ENCODE measurements around the gene DLX6.
A peak's percentile ranks its signal among the peaks of the same experiment; 100 is the strongest.

Gene DLX6

DNA sequence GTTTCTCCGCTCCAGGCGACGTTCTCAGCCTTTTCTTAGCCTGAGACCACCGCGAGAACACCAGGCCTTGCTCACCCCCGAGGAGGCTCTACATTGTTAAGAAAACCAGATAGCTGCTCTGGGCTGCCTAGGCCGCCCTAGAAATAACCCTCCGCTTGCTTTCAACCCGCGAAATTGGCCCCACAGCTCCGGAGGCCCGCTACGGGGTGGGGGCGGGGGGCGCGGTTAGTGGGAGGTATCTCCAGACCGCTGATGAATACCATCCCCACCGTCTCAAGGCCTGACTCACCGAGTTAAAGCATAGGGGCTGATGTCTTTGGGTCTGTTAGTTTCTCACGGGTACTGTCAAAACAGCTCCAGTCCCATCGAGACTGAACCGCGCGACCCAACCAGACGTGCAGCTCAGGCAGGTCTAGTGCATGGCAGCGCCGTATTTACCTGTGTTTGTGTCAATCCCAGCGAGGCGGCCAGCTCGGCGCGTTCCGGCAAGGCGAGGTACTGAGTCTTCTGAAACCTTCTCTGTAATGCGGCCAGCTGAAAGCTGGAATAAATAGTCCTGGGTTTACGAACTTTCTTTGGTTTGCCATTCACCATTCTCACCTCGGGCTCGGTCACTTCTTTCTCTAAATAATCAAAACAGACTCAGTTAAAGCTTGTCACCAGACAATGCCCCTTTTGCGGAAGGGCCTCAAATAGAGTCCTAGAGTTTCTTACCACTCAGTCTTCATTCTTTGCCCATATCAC, 16.6 kb downstream of the DLX6 start:
- TF ChIP-seq, protein P1, sequence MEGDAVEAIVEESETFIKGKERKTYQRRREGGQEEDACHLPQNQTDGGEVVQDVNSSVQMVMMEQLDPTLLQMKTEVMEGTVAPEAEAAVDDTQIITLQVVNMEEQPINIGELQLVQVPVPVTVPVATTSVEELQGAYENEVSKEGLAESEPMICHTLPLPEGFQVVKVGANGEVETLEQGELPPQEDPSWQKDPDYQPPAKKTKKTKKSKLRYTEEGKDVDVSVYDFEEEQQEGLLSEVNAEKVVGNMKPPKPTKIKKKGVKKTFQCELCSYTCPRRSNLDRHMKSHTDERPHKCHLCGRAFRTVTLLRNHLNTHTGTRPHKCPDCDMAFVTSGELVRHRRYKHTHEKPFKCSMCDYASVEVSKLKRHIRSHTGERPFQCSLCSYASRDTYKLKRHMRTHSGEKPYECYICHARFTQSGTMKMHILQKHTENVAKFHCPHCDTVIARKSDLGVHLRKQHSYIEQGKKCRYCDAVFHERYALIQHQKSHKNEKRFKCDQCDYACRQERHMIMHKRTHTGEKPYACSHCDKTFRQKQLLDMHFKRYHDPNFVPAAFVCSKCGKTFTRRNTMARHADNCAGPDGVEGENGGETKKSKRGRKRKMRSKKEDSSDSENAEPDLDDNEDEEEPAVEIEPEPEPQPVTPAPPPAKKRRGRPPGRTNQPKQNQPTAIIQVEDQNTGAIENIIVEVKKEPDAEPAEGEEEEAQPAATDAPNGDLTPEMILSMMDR (IDR thresholded peaks at IDR 0.05; ENCODE audit: low read depth, low read length), result no peak
- no peak overlapping the region for H3K4me3 ChIP-seq (ENCODE audit: low read depth, low read length)
- no peaks in the 10 kb centered on the region for H3K27me3 ChIP-seq (ENCODE audit: insufficient read depth, low read depth, severe bottlenecking)
- H3K9me3 ChIP-seq (ENCODE audit: severe bottlenecking), result no peaks in the 10 kb centered on the region
- no peak overlapping the region for H3K27ac ChIP-seq
- peaks cover 3% of the 10 kb centered on the region; the same call in 1 of the 2 replicates for H3K36me3 ChIP-seq
- no peak for DNase-seq

DNA sequence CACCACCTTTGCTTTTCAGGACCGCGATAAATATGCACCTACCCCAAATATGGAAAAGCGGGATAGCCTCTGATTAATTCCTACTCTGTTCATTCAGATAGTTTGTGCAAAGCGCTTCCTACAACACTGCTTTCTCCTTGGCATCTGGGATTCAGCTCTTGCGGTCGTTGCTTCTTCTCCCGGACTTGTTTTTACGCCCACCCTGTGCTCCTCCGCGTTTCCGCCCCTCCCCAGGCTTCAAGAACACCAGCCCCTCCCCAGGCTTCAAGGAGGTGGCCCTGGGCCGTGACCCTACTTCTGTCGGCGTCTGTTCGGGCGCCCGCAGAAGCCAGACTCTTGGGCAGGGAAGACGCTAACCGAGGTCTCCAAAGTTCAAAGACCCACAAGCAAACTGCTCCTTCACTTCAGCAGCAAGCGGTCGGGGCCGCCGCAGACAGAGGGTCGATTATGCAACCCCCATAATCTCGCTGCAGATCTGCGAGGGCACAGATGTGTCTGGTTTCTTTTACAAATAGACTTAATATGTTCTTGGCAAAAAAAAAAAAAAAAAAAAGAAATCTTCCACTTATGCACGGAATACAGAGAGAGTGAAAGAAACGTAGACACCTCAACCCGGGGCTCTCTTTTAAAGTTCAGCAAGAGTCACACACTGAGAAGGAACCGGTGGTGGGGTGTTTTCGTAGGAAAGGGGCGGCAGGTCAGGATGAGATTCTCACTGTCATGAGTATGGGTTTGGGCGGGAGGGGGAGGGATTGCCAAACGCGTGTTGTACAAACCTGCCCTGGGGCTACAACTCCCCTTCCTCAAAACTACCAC, 17.3 kb downstream of the DLX6 start:
- Histone ChIP-seq H3K27me3 (ENCODE audit: insufficient read depth, low read depth, severe bottlenecking) (no peaks in the 10 kb centered on the region), H3K27ac (no peak overlapping the region), H3K9me3 (ENCODE audit: severe bottlenecking) (no peaks in the 10 kb centered on the region), H3K36me3 (peaks cover 3% of the 10 kb centered on the region; the same call in 1 of the 2 replicates), H3K4me3 (ENCODE audit: low read depth, low read length) (no peak overlapping the region)
- DNase-seq, result no peak
- TF ChIP-seq, protein P1 (IDR thresholded peaks at IDR 0.05; ENCODE audit: low read depth, low read length), result no peak

DNA sequence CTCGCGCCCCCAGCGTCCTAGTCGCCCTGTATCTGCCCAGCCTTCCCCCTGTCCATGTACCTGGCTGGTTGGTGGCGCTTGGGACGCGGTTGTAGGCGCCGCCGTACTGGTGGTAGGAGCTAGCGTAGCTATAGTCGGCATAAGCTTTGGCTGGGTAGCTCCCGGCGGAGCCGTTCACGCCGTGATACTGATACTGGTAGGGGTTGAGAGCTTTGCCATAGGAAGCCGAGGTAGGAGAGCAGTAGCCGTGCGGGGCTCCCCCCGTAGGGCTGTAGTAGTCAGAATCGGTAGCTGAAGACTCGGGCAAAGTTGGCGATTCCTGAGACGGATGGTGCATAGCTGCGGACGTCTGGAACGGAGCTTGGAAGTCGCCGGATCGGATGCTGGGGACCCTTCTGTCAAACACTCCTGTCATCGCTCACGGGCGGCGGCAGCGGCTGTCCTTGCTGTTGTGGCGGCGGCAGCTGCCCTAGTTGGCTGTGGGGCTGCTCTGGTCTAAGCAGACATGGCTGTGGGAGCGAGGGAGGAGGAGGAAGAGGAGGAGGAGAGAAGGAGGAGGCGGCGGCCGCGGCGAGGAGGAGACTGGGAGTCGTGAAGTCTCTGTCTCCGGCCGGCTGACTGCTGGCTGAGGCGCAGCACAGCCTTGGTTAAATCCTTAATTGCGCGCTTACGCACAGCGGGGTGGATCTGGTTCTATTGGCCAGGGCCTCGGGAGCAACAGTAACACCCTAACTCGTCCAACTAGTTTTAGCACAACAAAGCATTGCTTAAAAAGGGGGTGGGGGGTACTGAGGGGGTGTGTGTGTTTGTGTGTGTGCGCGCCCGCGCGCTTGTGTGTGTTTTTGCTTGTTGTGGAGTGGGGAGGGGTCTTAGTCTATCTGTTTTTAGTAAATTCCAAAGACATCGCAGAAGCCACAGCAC, 19.1 kb downstream of the DLX6 start, which contains the start of gene DLX5:
DLX5 (minus strand) TSS at position 623 of the 921 bp plus-strand sequence; CDS start at position 415, 208 bp downstream.
- H3K27ac ChIP-seq, result no peak within 1 kb of the TSS
- H3K4me3 ChIP-seq (ENCODE audit: low read depth, low read length), result peak within 1 kb of the TSS; percentile 81
- H3K36me3 ChIP-seq, result peaks cover 3% of the 10 kb centered on the region; the same call in 1 of the 2 replicates
- peak; percentile 77 for DNase-seq
- no peaks in the 10 kb centered on the region for H3K27me3 ChIP-seq (ENCODE audit: insufficient read depth, low read depth, severe bottlenecking)
- TF ChIP-seq, protein P1 (IDR thresholded peaks at IDR 0.05; ENCODE audit: low read depth, low read length), result 0 out of 2 replicates have a peak, but pooled peaks have one; percentile 4
- H3K9me3 ChIP-seq (ENCODE audit: severe bottlenecking), result no peaks in the 10 kb centered on the region

DNA sequence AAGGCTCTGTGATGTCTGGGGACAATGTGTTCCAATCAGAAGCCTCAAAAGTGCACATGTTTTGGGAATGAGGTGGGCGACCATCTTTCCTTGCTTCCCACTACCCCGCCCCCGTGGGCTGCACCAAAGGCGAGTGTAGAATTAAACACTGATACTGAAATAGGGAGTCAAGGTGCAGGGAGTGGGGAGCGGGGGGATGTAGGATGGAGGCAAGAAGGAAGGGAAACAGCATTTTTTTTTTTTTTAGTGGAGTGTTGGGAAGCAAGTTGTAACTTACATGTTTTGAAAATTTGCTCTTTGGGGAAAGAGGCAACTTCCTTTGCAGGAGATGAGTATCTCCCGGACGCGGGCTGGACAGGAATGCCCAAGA, 19.8 kb downstream of the DLX6 start:
- DNase-seq, result no peak
- H3K9me3 ChIP-seq (ENCODE audit: severe bottlenecking), result no peaks in the 10 kb centered on the region
- H3K27ac ChIP-seq, result no peak overlapping the region
- TF ChIP-seq, protein P1 (IDR thresholded peaks at IDR 0.05; ENCODE audit: low read depth, low read length), result no peak
- no peaks in the 10 kb centered on the region for H3K27me3 ChIP-seq (ENCODE audit: insufficient read depth, low read depth, severe bottlenecking)
- peaks cover 3% of the 10 kb centered on the region; the same call in 1 of the 2 replicates for H3K36me3 ChIP-seq
- H3K4me3 ChIP-seq (ENCODE audit: low read depth, low read length), result peak overlapping the region; percentile 81

DNA sequence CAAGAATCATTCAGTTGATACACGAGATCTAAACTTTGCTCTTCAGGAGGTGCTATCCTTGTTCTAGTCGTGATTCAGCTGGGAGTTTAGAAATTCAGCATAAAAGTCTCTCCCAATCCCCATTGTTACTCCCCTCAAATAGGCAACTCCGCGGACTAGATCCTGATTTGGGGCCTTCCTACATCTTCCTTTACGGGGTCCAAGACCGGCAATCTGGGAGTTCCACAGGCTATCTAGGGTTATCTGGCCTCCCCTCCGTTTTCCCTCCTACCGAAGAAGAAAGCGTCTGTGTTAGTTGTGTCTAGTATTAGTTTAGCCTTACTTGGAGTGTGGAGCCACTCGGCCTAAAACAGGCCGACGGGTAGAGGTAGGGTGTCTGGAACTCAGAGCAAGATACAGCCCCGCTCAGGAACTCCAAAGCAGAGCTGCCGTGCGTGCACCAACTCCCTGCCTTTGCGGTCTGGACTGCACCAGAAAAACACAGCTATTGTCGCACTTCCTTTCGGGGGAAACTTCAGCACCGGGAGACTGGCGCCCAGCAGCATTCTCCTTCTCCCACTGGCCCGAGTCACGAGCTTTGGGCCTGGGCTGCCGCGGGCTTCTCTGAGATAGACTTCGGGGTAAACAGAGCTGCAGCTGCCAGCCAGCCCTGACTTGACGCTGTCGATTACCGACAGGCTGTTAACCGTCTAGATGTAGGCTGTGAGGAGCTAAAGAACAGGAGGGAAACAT, 20.8 kb downstream of the DLX6 start:
- no peaks in the 10 kb centered on the region; the same call in 1 of the 2 replicates for H3K36me3 ChIP-seq
- DNase-seq, result no peak

More for the DNA sequence above, 20.8 kb downstream of the DLX6 start:
- Histone ChIP-seq H3K27ac (no peak overlapping the region), H3K4me3 (ENCODE audit: low read depth, low read length) (no peak overlapping the region), H3K9me3 (ENCODE audit: severe bottlenecking) (no peaks in the 10 kb centered on the region), H3K27me3 (ENCODE audit: insufficient read depth, low read depth, severe bottlenecking) (no peaks in the 10 kb centered on the region)
- TF ChIP-seq, protein P1 (IDR thresholded peaks at IDR 0.05; ENCODE audit: low read depth, low read length), result no peak

All from WERI-Rb-1 (cell line).